ENCODE measurements around the gene FBRS. TPM values are rescaled to one million over a fixed set of nuclear protein-coding genes. Genes with fewer than 3 reads are reported as not detected.

FBRS gene
- total and polyA plus RNA-seq, 10 of the 15 experiments (the other 5 are each of a cell fraction or from before 2014, with no cell fraction given): 0.45 to 87.6 (median 14.6) TPM

GRCh38 chr16:30688701-30689100 lies 30.5 kb downstream of the FBRS start (continued):
- TF ChIP-seq, protein P1, sequence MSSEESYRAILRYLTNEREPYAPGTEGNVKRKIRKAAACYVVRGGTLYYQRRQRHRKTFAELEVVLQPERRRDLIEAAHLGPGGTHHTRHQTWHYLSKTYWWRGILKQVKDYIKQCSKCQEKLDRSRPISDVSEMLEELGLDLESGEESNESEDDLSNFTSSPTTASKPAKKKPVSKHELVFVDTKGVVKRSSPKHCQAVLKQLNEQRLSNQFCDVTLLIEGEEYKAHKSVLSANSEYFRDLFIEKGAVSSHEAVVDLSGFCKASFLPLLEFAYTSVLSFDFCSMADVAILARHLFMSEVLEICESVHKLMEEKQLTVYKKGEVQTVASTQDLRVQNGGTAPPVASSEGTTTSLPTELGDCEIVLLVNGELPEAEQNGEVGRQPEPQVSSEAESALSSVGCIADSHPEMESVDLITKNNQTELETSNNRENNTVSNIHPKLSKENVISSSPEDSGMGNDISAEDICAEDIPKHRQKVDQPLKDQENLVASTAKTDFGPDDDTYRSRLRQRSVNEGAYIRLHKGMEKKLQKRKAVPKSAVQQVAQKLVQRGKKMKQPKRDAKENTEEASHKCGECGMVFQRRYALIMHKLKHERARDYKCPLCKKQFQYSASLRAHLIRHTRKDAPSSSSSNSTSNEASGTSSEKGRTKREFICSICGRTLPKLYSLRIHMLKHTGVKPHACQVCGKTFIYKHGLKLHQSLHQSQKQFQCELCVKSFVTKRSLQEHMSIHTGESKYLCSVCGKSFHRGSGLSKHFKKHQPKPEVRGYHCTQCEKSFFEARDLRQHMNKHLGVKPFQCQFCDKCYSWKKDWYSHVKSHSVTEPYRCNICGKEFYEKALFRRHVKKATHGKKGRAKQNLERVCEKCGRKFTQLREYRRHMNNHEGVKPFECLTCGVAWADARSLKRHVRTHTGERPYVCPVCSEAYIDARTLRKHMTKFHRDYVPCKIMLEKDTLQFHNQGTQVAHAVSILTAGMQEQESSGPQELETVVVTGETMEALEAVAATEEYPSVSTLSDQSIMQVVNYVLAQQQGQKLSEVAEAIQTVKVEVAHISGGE (CRISPR knock-in tag; IDR thresholded peaks at IDR 0.05): no peak
- TF ChIP-seq, protein P2, sequence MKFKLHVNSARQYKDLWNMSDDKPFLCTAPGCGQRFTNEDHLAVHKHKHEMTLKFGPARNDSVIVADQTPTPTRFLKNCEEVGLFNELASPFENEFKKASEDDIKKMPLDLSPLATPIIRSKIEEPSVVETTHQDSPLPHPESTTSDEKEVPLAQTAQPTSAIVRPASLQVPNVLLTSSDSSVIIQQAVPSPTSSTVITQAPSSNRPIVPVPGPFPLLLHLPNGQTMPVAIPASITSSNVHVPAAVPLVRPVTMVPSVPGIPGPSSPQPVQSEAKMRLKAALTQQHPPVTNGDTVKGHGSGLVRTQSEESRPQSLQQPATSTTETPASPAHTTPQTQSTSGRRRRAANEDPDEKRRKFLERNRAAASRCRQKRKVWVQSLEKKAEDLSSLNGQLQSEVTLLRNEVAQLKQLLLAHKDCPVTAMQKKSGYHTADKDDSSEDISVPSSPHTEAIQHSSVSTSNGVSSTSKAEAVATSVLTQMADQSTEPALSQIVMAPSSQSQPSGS (IDR thresholded peaks at IDR 0.05; ENCODE audit: low read length): no peak
- TF ChIP-seq POLR2A (IDR thresholded peaks at IDR 0.05; ENCODE audit: low read depth, low read length) (no peak), HDAC6 (IDR thresholded peaks at IDR 0.05; ENCODE audit: unreplicated experiment) (no peak), CHD4 (IDR thresholded peaks at IDR 0.05) (no peak), RCOR1 (conservative IDR thresholded peaks at IDR 0.05; ENCODE audit: low read depth, low read length) (no peak), STAT1 (conservative IDR thresholded peaks at IDR 0.05) (no peak), ZNF384 (IDR thresholded peaks at IDR 0.05; ENCODE audit: borderline replicate concordance, low read depth, low read length) (no peak), GABPA (IDR thresholded peaks at IDR 0.05; ENCODE audit: low read depth) (no peak)
